Activated naive CD8-positive, alpha-beta T cell (primary cell): Measurements from ENCODE around the gene AGBL4.

Source experiments
- H3K27ac Mint-ChIP-seq: one replicate; pipeline ENCODE4 v1.8.0; 2021; ENCODE audit warnings: mixed read lengths
- H3K27me3 Mint-ChIP-seq: one replicate; pipeline ENCODE4 v1.8.0; 2021; ENCODE audit warnings: mixed read lengths
- H3K36me3 Mint-ChIP-seq: one replicate; pipeline ENCODE4 v1.8.0; 2021; ENCODE audit warnings: mixed read lengths
- H3K4me1 Mint-ChIP-seq: one replicate; pipeline ENCODE4 v1.8.0; 2021; ENCODE audit warnings: low read depth, mixed read lengths
- H3K4me3 Mint-ChIP-seq: one replicate; pipeline ENCODE4 v1.8.0; 2021; ENCODE audit warnings: mild to moderate bottlenecking, mixed read lengths
- H3K9me3 Mint-ChIP-seq: one replicate; pipeline ENCODE4 v1.8.0; 2021; ENCODE audit warnings: low read depth, mixed read lengths

Gene AGBL4

DNA sequence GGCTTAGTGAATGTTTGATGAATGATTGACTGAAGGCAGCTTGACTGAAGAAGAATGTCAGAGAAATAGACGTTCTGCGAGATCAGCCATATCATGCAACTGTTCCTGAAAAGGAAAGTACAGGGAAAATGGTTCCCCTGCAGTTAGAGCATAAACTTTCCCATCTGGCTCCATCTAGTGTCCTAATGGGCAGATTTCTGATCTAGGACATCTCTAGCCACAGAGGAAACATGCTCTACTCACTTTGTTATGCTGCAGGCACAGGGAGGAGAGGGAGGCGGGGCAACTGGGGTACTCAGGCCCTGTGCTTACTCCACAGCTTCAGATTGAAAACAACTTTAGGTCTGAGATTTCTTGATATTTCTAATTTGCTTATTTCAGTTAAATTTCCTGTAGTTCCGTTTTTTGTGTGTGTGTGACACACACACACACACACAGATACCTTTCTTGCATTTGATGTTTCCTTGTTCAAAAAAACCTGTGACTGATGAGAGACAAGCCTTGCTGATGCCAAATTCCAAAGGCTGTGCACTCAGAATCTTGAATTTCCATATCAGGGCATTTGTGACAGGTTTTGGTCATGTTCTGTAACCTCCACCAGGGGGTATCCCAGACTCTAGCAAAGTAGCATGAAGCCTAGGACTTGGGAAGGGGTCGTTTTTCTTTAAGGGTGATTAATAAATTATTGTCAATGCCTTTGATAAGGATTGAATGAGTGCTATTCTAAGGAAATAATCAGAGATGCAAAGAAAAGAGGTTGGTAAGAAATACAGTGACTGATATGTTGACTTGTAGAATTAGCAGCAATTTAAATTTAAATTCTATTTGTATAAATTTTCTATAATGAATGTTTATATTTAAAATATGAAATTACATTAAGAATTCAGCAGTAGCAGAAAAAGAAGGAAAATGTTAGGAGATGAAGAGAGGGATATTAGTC is 1107.4 kb downstream of the AGBL4 start:
- H3K27me3 Mint-ChIP-seq, result peaks cover 4% of the 10 kb centered on the region
- no peak overlapping the region for H3K4me3 Mint-ChIP-seq
- H3K36me3 Mint-ChIP-seq, result no peaks in the 10 kb centered on the region
- H3K27ac Mint-ChIP-seq, result no peak overlapping the region
- H3K4me1 Mint-ChIP-seq, result no peaks in the 10 kb centered on the region
- no peaks in the 10 kb centered on the region for H3K9me3 Mint-ChIP-seq

DNA sequence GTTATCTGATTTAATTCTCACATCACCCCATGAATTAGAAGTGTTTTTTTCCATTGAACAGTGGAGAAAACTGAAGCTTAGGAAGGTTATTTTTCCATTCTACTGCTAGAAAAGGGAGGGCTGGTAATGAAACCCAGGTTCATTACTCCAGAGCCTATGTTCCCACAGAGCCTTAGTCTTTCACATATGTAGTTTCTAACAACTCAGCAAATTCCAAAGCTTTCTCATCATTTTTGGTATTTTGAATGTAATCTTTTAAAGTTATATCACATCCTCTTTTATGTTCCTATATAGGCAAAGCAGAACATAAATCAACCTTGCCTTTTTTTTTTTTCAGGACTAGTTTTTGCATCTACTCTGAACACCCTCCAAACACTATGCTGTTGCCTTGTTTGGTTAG is 1115.1 kb downstream of the AGBL4 start:
- Mint-ChIP-seq H3K27me3 (peaks cover 2% of the 10 kb centered on the region), H3K9me3 (no peaks in the 10 kb centered on the region), H3K4me1 (no peaks in the 10 kb centered on the region), H3K36me3 (no peaks in the 10 kb centered on the region), H3K4me3 (no peak overlapping the region), H3K27ac (no peak overlapping the region)

DNA sequence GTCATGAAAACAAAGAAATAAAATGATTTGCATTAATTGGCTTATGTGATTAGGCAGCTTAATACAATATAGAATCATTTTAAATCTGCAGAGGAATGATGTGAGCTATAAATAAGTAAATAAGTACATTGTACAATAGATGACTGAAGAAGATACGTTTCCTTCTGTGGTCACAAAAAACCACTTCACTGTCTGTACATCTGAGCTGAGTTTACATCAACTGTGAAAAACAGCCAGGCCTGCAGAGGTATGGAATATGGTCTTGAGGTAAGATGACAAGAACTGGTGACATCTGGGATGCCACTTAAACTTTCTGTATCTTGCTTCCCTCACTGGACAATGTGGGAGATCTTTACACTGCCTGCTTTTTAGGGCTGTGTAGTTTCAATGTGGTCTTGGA is 1117.0 kb downstream of the AGBL4 start:
- no peaks in the 10 kb centered on the region for H3K36me3 Mint-ChIP-seq
- peaks cover 8% of the 10 kb centered on the region for H3K27me3 Mint-ChIP-seq
- H3K4me1 Mint-ChIP-seq, result no peaks in the 10 kb centered on the region
- no peak overlapping the region for H3K4me3 Mint-ChIP-seq
- H3K27ac Mint-ChIP-seq, result no peak overlapping the region
- no peaks in the 10 kb centered on the region for H3K9me3 Mint-ChIP-seq

DNA sequence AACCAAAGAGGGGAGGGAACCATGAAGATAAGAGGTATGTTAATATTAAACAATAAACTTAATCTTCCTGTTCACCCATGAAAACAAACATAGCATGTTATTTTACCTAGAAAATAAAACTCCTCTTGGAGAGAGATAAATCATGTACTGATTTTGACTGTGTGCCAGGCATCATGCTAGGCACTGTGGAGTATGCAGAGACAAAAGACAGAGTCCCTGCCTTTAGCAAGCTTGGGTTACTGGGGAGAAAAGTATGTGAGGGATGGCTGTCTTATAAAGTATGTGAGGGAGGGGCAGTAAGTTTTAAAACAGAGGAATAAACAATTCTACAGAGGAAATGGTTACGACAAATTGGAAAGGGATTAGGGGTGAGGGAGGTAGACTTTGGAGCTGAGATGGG is 1117.6 kb downstream of the AGBL4 start:
- Mint-ChIP-seq H3K4me3 (no peak overlapping the region), H3K36me3 (no peaks in the 10 kb centered on the region), H3K27me3 (peaks cover 10% of the 10 kb centered on the region), H3K27ac (no peak overlapping the region), H3K4me1 (no peaks in the 10 kb centered on the region), H3K9me3 (no peaks in the 10 kb centered on the region)

DNA sequence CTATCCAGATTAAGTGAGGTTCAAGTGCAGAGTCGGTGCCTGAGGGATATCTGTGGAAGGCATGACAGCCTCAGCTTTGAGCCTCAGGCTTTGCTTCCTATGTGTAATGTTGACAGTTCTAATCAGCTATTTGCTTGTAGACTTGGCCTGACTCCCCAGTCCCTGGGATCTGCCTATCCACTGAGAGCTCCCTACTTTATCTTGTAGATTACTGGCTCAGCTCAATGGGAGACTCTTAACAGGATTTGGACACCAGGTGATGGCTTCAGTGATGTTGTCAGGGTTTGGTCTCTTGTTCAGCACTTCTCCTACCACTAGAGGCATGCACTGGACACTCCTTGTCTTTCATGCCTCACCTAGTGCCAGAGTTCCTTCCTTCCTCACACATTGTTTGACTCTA is 1120.5 kb downstream of the AGBL4 start:
- no peaks in the 10 kb centered on the region for H3K36me3 Mint-ChIP-seq
- no peaks in the 10 kb centered on the region for H3K9me3 Mint-ChIP-seq
- H3K27me3 Mint-ChIP-seq, result peaks cover 18% of the 10 kb centered on the region
- no peaks in the 10 kb centered on the region for H3K4me1 Mint-ChIP-seq
- no peak overlapping the region for H3K27ac Mint-ChIP-seq
- no peak overlapping the region for H3K4me3 Mint-ChIP-seq

DNA sequence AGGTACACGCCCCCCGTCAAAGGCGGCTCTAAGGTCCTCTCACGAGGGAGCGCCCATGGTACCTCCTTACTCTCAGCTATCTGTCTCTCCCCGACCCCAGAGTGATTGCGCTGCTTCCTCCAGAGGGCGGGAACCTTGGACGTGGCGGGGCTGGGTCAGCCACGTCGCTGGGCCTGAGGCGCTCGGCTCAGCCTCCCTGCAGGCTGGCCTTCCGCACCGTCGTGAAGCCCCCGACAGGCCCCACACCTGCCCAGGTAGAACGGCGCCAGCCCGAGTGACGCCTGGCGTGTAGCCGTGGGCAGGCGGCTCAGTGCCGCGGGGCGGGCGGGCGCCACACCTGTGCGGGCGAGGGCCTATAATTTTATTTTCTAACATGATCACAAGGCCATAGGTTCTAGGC is 1124.9 kb downstream of the AGBL4 start:
- H3K27me3 Mint-ChIP-seq, result peaks cover 23% of the 10 kb centered on the region
- H3K4me1 Mint-ChIP-seq, result no peaks in the 10 kb centered on the region
- H3K36me3 Mint-ChIP-seq, result no peaks in the 10 kb centered on the region
- no peaks in the 10 kb centered on the region for H3K9me3 Mint-ChIP-seq
- no peak overlapping the region for H3K4me3 Mint-ChIP-seq
- H3K27ac Mint-ChIP-seq, result no peak overlapping the region

DNA sequence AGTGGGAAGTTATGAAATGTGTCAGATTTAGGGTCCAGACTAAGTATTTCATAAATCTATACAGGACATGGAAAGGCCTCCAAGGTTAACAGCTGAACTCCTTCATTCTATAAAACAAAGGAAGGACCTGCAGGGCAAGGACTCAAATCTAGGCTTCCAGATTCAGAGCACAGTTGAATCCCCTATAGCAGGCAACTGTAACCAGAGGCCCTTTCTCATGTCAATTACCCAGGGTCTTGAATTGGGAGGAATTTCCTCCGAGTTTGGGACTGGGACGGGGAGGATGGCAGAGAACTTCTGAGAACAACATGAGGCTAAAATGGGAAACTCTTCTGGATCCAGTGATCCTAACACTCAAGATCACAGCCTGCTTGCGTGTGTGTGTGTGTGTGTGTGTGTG is 1134.1 kb downstream of the AGBL4 start:
- Mint-ChIP-seq H3K27me3 (peaks cover 2% of the 10 kb centered on the region), H3K27ac (no peak overlapping the region), H3K4me3 (no peak overlapping the region), H3K36me3 (no peaks in the 10 kb centered on the region), H3K4me1 (no peaks in the 10 kb centered on the region), H3K9me3 (no peaks in the 10 kb centered on the region)

DNA sequence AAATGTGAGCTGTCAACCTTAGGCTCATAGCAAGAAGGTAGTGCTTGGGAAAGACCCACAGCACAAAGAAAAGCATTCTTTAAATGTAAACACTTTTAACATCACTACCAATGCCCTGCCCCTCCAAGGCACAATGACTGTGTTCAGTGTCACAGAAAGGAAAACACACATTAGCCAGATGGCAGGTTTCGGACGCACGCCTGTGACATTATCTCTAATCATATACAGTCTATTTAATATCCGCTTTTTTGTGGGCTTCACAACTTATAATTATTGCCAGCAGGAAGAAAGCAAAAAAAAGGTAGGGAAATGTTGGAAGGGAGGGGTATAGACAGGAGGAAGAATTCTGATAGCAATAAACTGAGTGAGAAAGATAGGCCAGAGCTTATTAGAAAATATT is 1134.7 kb downstream of the AGBL4 start:
- Mint-ChIP-seq H3K4me3 (no peak overlapping the region), H3K4me1 (no peaks in the 10 kb centered on the region), H3K36me3 (no peaks in the 10 kb centered on the region), H3K27ac (no peak overlapping the region), H3K9me3 (no peaks in the 10 kb centered on the region), H3K27me3 (peaks cover 3% of the 10 kb centered on the region)

DNA sequence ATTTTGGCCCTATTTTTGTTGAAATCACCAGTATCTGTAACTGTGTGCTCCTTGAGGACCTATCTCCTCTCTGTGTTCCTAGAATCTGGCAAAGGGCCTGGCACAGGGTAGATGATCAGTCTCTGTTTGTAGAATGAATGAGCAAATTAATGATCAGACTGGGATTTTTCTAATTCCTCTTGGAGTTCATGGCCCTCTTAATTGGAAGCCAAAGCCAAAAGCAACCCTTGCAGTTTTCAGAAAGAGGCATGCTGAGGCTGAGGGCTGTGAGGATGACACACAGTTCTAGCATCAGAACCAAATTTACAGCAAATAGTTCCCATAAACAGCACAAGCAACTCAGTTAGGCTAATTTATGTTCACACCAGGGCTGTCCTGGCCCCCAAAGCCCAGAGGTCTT is 1136.0 kb downstream of the AGBL4 start:
- Mint-ChIP-seq H3K36me3 (no peaks in the 10 kb centered on the region), H3K27ac (no peak overlapping the region), H3K27me3 (peaks cover 3% of the 10 kb centered on the region), H3K4me1 (no peaks in the 10 kb centered on the region), H3K9me3 (no peaks in the 10 kb centered on the region), H3K4me3 (no peak overlapping the region)

DNA sequence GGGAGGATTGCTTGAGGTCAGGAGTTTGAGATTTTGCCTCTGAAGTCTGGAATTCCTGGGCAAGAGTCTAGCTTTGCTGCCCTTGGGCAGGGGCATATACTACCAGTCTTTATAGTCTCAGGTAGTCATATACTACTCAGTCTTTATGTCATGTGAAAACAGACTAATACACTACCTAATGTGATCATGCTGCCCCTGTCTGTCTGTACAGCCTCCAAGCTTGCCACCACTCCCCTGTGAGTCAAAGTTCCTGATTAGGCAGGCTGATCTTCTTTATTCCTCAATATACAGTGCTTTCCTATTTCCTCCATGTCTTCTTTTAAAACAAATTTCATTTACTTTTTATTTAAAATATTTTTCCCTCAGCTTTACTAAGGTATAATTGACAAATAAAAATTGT is 1141.7 kb downstream of the AGBL4 start:
- no peaks in the 10 kb centered on the region for H3K4me1 Mint-ChIP-seq
- H3K4me3 Mint-ChIP-seq, result no peak overlapping the region
- no peaks in the 10 kb centered on the region for H3K9me3 Mint-ChIP-seq
- H3K36me3 Mint-ChIP-seq, result no peaks in the 10 kb centered on the region
- peaks cover 9% of the 10 kb centered on the region for H3K27me3 Mint-ChIP-seq
- no peak overlapping the region for H3K27ac Mint-ChIP-seq

DNA sequence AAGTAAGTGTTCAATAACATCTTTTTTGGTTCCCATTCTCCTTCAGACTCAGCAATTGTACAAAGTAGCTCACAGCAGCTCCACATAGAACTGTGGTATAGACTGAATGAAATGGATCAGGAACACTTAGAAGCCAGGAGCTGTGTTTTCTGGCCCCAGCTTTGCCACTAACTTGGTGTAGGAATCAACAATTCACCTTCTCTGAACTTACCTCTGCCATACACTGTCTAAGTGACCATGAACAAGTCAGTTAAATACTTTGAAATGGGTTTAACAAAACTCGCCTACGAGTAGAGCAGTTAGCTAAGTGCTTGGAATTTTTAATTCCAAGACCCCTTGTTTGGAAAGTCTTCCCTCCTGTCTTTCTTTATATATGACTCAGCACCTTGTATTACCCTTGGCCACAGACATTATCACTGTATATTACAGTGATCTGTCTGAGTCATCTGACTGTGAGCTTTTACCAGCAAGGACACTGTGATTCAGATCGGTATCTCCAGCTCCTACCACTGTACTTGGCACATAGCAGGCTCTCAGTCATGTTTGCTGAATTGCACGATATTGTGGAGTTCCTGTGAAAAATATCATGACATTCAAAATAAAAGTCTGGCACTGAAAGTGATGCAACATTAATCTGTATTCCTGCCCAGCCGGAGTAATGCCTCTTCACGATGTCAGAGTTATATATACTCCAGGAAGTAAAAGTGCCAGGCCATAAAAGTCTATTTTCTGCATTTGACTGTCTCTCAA is 1145.4 kb downstream of the AGBL4 start:
- Mint-ChIP-seq H3K27ac (no peak overlapping the region), H3K27me3 (peaks cover 10% of the 10 kb centered on the region), H3K4me3 (no peak overlapping the region), H3K9me3 (no peaks in the 10 kb centered on the region), H3K4me1 (no peaks in the 10 kb centered on the region), H3K36me3 (no peaks in the 10 kb centered on the region)

DNA sequence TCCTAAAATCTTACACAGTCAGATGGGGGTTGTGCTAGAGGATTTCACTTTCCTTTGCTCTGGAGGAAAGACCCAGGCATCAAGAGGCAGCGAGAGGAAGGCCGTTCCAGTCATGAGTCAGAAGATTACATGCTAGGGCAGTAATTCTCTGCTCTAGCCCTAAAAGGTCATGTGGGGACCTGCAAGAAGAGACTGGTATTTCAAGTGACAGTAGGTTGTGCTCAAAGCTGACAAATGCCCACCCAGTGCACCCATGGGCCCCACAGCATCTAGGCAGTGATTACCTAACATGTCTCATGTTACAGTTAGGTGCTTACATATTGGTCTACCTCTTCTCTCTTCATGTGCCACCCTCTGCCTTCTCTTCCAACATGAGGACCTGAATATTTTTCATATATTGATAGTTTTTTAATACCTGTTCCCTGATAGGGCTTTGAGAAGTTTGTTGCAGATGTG is 1147.4 kb downstream of the AGBL4 start:
- H3K27ac Mint-ChIP-seq, result no peak overlapping the region
- no peak overlapping the region for H3K4me3 Mint-ChIP-seq
- H3K27me3 Mint-ChIP-seq, result peaks cover 9% of the 10 kb centered on the region
- no peaks in the 10 kb centered on the region for H3K9me3 Mint-ChIP-seq
- no peaks in the 10 kb centered on the region for H3K4me1 Mint-ChIP-seq
- H3K36me3 Mint-ChIP-seq, result no peaks in the 10 kb centered on the region

DNA sequence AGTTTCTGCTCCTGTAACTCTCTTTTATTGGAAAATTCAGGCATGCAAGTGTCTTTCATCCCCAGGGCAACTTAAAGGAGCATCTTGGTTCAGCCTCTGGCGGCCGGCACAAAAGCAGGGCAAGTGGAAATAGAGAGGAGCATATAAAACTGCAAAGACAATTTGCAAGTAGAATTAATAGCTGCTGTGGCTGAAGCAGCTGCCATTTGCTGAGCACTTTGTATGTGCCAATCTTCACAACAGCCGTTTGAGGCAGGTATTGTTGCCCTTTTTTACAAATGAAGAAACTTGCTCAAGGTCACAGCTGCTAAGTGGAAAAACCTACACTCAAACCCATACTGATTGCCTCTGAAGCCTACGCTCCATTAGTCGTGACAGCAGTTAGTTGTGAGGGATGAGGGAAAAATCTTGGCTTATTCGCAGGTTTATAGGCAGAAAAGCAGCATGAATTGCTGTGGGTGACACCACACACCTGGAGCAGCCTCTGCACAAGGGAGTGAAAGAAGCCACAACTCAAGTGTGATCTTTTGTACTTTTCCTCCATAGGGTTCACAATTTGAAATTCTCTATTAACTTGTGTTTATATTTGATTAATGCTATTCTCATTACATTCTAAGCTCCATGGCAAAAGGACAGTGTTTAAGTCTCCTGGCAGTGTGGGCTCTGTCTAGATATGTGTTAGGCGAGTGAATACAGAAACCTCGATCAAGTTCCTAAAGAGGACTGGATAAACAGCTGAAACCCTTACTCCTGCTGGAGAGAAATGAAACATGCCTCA is 1148.0 kb downstream of the AGBL4 start:
- H3K4me3 Mint-ChIP-seq, result no peak overlapping the region
- peaks cover 7% of the 10 kb centered on the region for H3K27me3 Mint-ChIP-seq
- no peaks in the 10 kb centered on the region for H3K4me1 Mint-ChIP-seq
- H3K36me3 Mint-ChIP-seq, result no peaks in the 10 kb centered on the region
- H3K27ac Mint-ChIP-seq, result no peak overlapping the region
- H3K9me3 Mint-ChIP-seq, result no peaks in the 10 kb centered on the region

DNA sequence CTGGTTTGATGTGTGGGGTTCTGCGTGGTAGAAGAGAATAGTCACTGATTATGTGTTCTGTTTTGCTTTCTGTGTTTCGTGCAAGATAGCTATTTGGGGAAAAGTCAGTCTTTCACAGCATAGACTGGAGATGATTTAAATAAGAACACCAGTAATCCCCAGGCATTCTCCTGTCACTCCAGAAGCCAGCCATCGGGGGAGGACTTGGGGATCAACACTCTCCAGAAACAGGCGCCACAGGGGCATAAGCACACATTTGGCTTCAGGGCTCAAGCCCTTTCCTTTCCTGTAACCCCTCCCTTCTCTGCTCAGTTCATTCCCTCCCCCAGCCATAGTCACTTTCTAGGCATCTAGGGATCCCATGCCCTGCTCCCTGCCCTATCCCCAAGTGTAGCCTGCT is 1149.8 kb downstream of the AGBL4 start:
- Mint-ChIP-seq H3K27me3 (peaks cover 9% of the 10 kb centered on the region), H3K9me3 (no peaks in the 10 kb centered on the region), H3K27ac (no peak overlapping the region), H3K4me3 (no peak overlapping the region), H3K4me1 (no peaks in the 10 kb centered on the region), H3K36me3 (no peaks in the 10 kb centered on the region)

DNA sequence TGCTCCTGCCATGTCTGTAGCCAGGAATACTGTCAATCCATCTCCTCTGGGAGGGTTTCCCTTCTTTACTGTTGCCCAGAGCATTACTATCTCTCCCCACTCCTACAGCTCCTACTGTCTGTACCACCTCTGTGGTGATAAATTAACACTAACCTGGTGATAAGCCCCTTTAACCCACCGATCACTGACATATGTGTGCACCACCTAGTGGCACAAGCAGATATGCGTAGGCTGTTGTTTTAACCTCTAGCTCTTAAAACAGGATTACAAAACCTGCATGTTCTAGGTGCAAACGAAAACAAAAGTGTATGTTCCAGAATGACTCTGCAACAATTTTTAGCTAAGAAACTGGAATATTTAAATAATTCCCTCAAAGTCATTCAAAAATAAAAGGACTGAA is 1153.2 kb downstream of the AGBL4 start:
- Mint-ChIP-seq H3K9me3 (no peaks in the 10 kb centered on the region), H3K27me3 (peaks cover 9% of the 10 kb centered on the region), H3K27ac (no peak overlapping the region)

More for the DNA sequence above, 1153.2 kb downstream of the AGBL4 start:
- no peaks in the 10 kb centered on the region for H3K36me3 Mint-ChIP-seq
- H3K4me1 Mint-ChIP-seq, result no peaks in the 10 kb centered on the region
- H3K4me3 Mint-ChIP-seq, result no peak overlapping the region
